Measurements from ENCODE around the gene RANBP9.
A peak's percentile ranks its signal among the peaks of the same experiment; 100 is the strongest.

- TF ChIP-seq CTCF (IDR thresholded peaks at IDR 0.05) (peak; percentile 94), POLR2AphosphoS5 (IDR thresholded peaks at IDR 0.05; ENCODE audit: low read depth, low read length) (peak; percentile 86), REST (IDR thresholded peaks at IDR 0.05; ENCODE audit: insufficient read depth in 1 of 2, low read depth in 2 of 2, low read length in 1 of 2) (peak in 1 of 2 experiments; percentile 58; a peak in 1 of 4 replicates), TCF7L2 (IDR thresholded peaks at IDR 0.05; ENCODE audit: low read depth, low read length) (no peak; the same call in 1 of the 2 replicates), SIN3A (IDR thresholded peaks at IDR 0.05; ENCODE audit: borderline replicate concordance, insufficient read depth, low read depth, low read length) (peak; percentile 32; the same call in 1 of the 2 replicates)
These were observed 96.5 kb downstream of the RANBP9 start, which contains the start of gene NOL7 for GRCh38 chr6:13614926-13615791.

All from Panc1 (cell line).